Measurements from ENCODE around the gene RABL6.
"Not testable (repeated sequence)": the region's sequence is repeated elsewhere in the genome, so short reads cannot be mapped to it uniquely, and the experiment has no call there.

RABL6 gene, protein sequence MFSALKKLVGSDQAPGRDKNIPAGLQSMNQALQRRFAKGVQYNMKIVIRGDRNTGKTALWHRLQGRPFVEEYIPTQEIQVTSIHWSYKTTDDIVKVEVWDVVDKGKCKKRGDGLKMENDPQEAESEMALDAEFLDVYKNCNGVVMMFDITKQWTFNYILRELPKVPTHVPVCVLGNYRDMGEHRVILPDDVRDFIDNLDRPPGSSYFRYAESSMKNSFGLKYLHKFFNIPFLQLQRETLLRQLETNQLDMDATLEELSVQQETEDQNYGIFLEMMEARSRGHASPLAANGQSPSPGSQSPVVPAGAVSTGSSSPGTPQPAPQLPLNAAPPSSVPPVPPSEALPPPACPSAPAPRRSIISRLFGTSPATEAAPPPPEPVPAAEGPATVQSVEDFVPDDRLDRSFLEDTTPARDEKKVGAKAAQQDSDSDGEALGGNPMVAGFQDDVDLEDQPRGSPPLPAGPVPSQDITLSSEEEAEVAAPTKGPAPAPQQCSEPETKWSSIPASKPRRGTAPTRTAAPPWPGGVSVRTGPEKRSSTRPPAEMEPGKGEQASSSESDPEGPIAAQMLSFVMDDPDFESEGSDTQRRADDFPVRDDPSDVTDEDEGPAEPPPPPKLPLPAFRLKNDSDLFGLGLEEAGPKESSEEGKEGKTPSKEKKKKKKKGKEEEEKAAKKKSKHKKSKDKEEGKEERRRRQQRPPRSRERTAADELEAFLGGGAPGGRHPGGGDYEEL

DNA sequence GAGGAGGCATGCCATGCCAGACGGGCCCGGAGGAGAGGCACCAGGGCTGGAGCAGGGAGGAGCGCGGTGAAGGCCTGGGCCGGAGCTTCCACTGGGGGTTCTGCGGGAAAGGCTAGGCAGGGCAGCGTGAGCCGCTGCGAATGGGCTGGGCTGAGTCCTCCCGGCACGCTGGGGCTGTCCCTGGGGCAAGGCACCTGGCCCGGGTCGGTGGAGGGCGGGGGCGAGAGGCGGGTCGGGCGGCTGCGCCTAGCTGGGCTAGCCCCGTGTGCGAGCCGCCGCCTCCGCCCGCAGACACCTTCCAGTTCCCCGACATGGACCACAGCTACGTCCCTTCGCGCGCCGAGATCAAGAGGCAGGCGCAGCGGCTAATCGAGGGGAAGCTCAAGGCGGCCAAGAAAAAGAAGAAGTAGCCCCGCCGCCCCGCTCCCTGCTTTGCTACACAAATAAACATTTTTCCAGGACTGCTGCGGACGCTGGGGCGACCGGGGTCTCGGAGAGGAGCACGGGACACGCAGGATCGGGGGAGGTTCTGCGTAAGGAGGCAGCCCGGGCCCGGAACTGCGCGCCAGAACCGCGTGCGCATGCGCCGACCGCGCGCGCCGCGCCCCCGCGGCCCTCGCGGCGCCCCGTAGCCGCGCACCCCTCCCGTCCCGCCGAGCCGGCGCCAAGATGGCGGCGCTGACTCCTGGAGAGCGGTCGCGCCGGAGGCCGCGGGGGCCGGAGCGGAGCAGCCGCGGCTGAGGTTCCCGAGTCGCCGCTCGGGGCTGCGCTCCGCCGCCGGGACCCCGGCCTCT lies at the start of gene RABL6:
Gene RABL6, plus strand, starts transcription at position 668 of the 794 bp plus-strand sequence. CDS start 249 bp downstream, outside the sequence.
- DNase-seq: peak; percentile 80

DNA sequence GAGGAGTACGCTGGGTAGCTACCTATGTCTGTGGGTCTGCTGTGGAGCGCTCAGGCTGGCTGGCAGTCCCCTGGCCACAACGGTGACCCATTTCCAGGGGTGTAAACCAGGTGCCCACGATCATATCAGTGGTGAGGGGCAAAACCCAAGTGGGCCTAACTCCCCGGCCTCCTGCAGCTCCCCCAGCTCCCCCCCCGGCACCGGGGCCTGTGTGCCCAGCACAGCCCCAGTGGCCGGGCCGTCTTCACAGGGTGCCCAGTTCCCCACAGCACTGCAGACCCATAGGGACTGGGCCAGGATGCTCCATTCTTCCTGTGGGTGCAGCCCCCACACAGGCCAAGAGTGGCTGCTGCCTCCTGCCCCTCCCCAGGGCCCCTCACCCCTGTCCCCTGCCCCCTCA lies 48.7 kb upstream of the RABL6 start:
- DNase-seq: no peak

DNA sequence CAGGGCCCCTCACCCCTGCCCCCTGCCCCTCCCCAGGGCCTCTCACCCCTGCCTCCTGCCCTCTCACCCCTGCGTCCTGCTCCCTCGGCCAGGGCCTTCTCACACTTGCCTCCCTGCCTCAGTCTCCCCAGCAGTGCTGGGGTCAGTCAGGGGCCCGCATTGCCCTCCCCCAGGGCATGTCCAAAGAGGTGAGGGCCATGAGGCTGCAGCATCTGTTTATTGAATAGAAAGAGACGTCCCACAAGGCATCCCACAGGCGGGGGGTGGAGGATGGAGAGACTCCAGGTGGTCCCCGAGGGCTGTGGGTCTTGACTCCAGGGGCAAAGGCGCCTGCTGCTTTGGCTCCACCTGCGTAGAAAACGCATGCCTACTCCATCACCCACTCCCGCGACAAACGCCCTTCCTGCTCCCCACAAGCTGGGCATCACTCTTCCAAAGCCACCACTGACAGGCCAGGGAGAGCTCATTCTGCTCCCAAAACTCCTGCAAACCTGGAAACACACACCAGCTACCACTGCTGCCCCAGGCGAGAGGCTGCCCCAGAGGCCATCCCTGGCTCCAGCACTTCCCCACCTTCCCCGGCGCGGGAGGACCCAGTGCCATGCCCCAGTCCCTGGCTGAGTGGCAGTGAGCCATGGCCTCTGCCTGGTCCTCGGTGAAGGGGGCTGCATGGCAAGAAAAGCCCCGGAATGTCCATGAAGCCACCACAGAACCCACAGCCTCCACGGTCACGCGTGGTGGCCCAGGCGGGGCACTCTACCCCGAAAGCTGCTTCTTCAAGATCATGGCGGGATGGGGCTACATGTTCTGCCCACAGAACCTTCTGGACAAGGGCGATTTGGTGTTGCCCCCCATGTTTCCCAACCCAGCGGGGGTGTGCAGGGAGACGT lies 48.1 kb upstream of the RABL6 start:
- DNase-seq: no peak

DNA sequence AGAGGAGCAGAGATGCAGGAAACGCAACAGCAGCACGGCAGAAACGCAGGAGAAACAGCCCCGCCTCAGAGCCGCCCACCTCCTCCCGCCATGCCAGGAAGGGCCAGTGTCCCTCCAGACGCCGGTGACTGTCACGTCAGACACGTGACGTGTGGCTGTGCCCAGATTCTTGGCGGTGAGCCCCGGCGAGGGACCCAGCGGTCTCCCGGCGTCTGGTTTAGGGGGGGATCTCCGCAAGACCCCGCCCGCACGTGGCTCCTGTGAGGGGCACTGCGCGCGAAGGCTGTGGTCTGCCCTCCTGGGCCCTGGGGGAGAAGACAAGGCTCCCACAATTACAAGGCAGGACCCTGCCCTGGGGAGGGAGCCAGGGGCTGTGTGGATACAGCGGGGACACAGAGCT lies 47.3 kb upstream of the RABL6 start:
- no peak for DNase-seq

DNA sequence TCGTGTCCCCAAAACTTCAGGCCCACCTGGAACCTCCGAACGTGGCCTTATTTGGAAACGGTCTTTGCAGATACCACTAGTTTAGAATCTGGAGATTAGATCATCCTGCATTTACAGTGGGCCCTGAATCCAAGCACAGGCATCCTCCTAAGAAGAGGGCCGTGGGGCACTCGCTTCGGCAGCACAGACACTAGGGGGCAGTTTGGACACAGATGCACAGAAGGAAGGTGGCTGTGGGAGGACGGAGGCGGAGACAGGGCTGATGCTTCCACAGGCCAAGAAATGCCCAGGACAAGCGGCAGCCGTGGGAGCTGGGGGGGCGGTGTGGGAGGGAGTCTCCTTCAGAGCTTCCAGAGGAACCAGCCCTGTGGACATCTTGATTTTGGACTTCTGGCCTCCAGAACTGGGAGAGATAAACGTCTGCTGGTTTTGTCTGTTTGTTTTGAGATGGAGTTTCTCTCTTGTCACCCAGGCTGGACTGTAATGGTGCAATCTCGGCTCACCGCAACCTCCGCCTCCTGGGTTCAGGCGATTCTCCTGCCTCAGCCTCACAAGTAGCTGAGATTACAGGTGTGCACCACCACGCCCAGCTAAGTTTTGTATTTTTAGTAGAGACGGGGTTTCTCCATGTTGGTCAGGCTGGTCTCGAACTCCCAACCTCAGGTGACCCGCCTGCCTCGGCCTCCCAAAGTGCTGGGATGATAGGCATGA lies 46.8 kb upstream of the RABL6 start:
- peak; percentile 26 for DNase-seq

DNA sequence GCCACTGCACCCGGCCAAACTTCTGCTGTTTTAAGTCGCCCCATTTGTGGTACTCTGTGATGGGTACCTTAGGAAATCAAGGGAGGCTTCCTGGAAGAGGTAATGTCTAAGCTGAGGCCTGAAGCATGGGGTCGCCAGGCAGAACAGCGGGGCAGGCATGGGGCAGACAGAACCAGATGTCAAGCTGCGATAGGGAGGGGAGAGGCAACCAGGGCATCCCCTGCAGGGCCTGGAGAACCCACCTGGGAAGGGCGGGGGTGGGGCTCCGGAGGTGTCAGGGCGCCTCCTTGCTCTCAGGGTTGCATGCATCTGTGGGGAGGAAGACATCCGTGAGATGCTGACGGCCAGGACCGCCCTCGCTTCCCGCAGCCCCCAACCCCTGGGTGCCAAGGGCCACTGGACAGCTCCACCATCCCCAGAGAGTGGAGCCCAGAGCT lies 46.2 kb upstream of the RABL6 start:
- no peak for DNase-seq

DNA sequence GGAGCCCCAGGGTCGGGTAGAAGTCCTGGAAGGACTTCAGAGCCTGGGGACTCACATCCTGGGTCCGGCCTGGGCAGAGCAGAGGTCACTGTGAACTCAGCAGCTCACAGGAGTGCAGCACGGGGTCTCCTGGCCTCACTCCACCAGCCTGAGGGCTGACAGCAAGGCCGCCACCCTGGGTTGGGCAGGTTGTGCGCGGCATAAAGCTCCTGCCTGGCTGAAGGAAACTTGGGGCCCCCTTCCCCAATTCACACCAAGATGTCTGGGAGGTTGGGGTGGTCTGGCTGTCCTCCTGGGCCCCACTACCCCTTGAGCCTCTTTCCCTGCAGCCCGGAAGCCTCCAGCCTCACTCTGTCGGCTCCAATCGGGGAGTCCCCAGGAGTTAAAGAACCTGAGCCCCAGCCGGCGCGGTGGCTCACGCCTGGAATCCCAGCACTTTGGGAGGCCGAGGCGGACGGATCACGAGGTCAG lies 45.5 kb upstream of the RABL6 start:
- DNase-seq: no peak

DNA sequence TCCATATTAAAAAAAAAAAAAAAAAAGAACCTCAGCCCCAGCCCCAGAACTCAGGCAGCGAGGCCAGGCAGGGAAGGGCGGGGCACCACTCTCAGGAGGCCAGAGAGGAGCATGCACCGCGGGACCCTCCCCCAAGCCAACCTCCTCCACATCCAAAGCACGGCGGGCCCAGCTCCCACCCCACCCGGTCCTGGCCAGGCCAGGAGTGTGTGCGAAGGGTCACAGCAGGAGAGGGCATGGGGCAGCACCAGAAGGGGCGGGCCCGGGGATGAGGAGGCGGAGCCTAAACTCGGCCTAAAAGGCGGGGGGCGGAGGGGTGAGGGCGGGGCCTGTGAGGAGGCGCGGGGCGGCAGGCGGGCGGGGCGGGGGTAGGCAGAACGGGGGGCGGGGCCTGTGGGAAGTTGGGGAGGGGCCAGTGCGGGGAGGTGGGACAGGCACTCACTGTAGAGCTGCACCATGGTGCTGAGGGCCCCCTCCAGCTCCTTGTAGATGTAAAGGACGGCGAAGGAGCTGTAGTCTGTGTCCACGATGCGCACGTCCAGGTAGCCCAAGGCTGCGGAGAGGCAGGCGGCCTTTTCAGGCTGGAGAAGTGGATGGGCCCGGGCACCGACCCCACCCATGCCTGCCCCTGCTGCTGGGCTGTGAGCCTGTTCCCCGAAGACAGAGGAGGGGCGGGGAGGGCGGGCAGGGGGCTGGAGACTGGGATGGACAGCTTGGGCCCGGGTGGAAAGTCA lies 44.7 kb upstream of the RABL6 start:
- DNase-seq: peak; percentile 35

DNA sequence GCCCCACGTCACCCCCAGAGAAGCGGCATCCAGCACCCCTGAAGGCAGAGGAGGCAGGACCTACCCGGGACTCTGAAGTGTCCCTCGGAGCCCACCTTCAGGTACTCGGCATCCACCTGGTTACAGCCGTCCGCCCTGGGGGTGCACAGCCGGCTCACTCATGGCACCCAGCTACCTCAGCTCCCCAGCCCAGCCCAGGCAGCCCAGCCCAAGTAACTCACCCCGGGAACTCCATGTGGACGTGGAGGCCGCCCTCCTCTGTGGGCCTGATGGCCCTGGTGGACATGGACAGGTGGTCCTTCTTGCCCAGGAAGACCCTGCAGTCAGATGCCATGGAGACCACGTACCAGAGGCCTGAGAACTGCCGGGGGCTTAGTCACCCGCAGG lies 44.1 kb upstream of the RABL6 start:
- DNase-seq: no peak

DNA sequence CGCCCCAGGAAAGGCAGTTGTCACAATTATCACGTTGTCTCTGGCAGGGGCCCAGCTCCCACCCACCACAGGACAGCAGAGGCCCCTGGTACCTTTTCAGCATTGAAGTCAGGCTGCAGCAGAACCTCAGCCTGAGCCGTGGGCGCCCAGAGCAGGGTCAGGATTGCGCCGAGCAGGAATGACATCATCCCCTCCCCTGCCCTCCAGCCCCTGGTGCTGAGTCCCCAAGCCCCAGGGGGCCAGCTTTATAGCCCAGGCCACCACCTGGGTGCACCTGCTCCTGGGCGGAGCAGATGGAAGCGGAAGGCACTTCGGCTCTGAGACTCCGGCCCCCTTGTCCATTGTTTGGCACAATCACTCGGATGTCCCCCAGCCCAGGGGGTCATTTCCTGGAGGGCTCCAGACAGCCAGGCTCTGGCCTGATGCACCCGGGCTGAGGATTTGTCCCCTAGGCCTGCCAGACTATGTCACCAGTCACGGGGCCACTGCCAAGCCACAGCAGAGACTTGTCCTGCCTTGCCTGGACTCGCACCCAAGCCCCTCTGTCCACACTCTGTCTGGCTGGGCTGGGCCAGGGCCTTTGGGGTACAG lies 43.4 kb upstream of the RABL6 start, which contains the start of gene LCN15:
Gene LCN15, minus strand, starts transcription at position 218 of the 591 bp plus-strand sequence. Its CDS starts 30 bp downstream, at position 188.
- DNase-seq: no peak

DNA sequence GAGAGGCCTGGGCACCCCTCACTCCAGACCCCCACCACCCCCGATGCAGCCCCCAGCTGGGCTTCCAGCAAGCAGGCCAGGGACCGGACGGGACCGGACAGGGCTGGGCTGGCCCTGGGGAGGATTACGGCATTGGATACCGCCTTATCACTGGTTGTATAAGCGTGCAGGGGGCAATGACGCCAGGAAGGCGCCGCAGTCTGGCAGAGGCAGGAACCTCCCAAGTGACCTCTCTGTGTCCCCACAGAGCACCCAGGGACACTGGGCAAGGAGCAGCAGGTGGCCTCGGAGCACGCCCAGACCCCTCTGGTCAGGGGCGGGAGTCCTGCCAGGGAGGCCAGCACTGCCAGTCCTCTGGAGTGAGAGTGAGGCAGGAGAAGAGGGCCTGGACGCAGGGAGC lies 42.7 kb upstream of the RABL6 start:
- DNase-seq: no peak

DNA sequence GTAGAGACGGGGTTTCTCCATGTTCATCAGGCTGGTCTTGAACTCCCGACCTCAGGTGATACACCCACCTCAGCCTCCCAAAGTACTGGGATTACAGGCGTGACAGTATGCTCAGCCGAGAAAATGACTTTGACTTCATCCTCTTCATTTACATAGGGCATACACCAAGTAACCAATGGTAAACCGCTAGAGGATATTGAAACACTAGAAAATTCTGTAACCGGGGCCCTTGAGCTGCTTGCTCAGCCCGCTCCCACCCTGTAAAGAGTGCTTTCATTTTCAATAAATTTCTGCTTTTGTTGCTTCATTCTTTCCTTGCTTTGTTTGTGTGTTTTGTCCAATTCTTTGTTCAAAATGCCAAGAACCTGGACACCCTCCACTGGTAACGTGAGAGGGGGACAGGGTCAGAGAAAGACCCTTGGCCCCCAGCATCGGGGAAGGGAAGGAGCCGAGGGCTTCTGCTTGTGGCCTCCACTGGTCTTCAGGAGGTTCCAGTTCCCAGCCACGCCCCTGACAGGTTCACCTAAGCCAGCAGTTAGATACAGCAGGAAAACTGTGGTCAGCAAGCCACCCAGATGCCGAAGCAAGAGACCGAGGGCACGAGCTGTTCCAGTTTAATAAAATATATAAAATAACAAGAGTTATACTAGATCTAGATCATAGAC lies 41.9 kb upstream of the RABL6 start:
- not testable (repeated sequence) for DNase-seq

DNA sequence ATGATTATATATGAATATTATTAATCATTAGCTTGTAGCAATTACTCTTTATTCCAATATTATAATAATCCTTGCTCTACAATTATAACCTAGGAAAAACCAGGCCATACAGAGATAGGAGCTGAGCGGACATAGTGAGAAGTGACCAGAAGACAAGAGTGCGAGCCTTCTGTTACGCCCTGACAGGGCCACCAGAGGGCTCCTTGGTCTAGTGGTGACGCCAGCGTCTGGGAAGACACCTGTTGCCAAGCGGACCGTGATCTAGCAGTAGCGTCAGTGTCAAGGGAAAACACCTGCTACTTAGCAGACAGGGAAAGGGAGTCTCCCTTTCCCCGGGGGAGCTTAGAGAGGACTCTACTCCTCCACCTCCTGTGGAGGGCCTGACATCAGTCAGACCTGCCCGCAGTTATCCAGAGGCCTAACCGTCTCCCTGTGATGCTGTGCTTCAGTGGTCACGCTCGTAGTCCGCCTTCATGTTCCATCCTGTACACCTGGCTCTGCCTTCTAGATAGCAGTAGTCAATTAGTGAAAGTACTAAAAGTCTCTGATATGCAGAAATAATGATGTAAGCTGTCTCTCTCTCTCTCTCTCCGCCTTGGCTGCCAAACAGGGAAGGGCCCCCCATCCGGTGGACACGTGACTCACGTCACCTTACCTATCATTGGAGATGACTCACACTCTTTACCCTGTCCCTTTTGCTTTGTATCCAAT lies 41.2 kb upstream of the RABL6 start:
- peak; percentile 78 for DNase-seq

DNA sequence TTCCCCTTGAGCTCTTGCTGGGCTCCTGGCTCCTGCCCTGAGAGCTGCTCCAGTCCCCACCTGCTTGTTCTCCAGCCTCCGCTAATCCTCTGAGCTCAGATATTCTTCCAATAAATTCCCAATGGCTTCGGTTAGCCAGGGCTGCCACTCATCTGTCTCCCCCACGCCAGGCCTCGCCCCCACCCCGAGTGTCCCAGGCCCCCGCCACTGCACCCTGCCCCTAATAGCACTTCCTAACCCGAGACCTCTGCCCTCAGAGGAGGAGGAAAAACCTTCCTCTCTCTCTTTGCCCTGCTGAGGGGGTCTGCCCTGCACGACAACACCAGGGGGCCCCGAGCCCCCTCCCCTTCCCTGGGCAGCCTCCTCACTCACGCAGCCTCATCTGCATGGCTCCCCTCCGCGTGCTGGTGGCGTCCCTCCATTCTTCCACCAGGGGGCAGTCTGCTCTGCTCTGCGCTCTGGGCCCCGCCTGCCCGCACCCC lies 38.0 kb upstream of the RABL6 start:
- DNase-seq: peak; percentile 32

DNA sequence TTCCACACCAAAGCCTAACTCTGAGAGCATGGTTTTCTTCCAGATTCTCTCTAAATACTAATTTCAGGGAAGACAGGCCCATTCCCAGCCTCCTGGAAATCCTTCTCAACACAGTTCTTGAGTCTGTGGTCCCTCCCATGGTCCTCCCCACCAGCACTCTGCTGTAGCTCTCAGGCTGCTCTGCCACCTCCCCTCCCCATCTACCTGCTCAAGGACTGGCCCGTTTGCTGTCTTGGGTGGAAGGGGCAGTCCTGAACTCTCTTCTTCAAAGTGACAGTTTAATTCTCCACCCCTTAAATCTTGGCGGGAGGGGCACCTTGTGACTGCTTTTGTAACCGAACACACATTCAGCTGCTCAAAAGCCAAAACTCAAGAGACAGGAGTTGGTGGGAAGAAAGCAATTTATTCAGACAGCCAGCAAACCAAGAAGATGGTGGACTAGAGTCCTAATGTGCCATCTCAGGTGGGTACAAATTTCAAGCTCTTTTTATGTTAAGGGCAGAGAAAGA lies 35.8 kb upstream of the RABL6 start:
- DNase-seq: no peak

DNA sequence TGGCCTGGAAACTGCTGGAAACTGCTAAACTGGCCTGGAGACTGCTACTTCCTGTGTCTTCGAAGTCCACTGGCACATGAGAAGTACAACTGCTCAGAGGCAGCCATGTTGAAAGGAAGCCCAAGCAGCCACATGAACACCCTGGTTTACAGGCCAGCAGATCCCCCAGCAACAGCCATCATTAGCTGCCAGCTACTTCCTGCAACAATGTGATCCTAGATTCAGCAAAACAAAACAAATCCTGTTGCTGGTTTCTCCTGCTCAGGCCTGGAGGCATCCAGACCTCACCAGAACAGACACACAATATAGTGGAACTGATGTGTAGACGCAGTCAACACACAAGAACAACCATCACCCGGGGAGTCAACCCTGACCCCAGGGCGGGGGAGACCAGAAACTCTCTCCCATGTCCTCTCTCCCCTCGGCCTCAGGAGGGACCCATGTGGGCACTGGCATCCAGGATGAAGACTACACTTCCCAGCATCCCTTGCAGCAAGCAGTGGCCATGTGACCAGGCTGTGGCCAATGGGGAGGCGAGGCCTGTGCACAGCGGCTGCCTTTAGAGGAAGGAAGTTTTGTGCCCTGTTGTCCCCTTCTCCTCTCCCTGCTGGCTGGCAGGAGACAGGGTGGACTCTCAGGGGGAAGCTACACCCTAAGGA lies 34.2 kb upstream of the RABL6 start:
- peak; percentile 50 for DNase-seq

DNA sequence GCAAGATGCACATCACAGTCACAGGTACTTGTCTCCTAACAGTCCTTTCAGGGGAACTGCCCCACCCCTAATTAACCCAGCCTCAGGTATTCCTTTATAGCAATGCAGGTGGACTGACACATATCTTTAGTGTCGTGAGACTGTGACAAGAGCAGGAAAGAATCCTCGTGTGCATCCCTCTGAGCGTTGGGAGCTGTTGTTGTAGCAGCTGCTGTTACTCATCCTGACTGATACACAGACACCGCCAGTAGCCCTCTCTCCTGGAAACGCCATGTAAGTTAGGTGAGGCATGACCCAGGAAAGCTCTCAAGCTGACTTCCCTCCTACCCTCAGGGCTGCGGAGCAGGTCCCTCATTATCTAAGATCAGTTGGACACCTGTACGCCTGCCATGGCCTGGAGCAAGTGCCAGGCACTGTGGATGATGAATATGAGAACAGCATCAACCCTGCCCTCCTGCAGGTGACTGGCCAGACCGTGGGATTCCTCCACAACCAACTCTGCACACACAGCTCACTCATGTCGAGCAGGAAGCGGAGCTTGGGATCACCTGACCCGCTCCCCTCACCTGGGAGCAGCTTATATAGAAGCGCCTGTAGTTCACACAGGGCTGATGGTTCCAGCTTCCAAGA lies 33.2 kb upstream of the RABL6 start:
- DNase-seq: no peak

DNA sequence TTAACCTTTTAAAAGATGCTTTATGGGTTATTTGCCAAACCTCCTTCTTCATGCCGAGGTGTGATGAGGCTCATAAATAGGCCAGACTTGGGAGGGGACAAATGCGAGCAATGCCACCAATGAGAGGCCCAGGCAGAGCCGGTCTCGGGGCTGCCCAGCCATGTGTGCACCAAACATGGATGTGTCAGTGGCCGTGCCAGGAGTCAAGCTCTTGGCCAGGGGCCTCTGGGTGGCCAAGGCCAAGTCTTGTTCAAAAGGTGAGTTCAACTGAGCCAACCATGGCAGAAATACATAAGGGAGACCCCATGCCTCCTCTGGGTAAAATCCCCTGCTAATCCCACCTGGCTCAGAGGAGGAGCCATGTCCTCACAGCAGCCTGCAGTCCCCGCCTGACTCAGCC lies 32.6 kb upstream of the RABL6 start:
- DNase-seq: no peak

Measured in CD4-positive, alpha-beta T cell treated with Interferon gamma for 1 hour (primary cell).